ENCODE measurements around the gene ARHGAP8.

- TF ChIP-seq CTCF (conservative IDR thresholded peaks at IDR 0.05 in 1 of 2, IDR thresholded peaks at IDR 0.05 in 1 of 2; ENCODE audit: low read depth in 1 of 2, low read length in 2 of 2): no peak
- TF ChIP-seq EZH2 (IDR thresholded peaks at IDR 0.05; ENCODE audit: low read length, missing control alignments): no peak
Observed at GRCh38 chr22:44901301-44901700, 148.9 kb downstream of the ARHGAP8 start.
